Measurements from ENCODE around the gene APBA1.

DNA sequence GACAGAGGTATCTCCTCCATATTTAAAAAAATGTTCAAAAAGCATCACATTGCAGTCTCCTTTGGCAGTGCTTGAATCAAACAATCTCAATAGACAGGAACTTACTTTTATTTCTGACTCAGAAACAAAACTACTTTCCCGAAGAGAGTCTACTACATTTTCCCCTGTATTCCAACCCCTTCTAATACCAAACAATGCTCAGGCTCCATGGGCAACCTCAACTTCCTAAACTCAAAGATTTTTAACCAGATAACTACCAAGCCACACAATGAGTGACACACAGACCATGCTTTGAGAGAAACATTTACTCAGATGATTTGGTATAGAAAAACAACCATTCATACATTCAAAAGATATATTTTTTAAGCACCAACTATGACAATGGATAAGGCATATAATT, 70.5 kb downstream of the APBA1 start:
- TF ChIP-seq, protein P1, sequence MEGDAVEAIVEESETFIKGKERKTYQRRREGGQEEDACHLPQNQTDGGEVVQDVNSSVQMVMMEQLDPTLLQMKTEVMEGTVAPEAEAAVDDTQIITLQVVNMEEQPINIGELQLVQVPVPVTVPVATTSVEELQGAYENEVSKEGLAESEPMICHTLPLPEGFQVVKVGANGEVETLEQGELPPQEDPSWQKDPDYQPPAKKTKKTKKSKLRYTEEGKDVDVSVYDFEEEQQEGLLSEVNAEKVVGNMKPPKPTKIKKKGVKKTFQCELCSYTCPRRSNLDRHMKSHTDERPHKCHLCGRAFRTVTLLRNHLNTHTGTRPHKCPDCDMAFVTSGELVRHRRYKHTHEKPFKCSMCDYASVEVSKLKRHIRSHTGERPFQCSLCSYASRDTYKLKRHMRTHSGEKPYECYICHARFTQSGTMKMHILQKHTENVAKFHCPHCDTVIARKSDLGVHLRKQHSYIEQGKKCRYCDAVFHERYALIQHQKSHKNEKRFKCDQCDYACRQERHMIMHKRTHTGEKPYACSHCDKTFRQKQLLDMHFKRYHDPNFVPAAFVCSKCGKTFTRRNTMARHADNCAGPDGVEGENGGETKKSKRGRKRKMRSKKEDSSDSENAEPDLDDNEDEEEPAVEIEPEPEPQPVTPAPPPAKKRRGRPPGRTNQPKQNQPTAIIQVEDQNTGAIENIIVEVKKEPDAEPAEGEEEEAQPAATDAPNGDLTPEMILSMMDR (IDR thresholded peaks at IDR 0.05), result no peak
- TF ChIP-seq POLR2AphosphoS5 (IDR thresholded peaks at IDR 0.05; ENCODE audit: low read depth, low read length), result no peak
- TF ChIP-seq, protein P2, sequence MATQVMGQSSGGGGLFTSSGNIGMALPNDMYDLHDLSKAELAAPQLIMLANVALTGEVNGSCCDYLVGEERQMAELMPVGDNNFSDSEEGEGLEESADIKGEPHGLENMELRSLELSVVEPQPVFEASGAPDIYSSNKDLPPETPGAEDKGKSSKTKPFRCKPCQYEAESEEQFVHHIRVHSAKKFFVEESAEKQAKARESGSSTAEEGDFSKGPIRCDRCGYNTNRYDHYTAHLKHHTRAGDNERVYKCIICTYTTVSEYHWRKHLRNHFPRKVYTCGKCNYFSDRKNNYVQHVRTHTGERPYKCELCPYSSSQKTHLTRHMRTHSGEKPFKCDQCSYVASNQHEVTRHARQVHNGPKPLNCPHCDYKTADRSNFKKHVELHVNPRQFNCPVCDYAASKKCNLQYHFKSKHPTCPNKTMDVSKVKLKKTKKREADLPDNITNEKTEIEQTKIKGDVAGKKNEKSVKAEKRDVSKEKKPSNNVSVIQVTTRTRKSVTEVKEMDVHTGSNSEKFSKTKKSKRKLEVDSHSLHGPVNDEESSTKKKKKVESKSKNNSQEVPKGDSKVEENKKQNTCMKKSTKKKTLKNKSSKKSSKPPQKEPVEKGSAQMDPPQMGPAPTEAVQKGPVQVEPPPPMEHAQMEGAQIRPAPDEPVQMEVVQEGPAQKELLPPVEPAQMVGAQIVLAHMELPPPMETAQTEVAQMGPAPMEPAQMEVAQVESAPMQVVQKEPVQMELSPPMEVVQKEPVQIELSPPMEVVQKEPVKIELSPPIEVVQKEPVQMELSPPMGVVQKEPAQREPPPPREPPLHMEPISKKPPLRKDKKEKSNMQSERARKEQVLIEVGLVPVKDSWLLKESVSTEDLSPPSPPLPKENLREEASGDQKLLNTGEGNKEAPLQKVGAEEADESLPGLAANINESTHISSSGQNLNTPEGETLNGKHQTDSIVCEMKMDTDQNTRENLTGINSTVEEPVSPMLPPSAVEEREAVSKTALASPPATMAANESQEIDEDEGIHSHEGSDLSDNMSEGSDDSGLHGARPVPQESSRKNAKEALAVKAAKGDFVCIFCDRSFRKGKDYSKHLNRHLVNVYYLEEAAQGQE (IDR thresholded peaks at IDR 0.05; ENCODE audit: insufficient read depth in 1 of 2, low read depth in 2 of 2, low read length in 1 of 2), result no peak
